Lung (tissue), 16 donors: ENCODE measurements around the gene OR2A12. TPM values are rescaled to one million over a fixed set of nuclear protein-coding genes. Genes with fewer than 3 reads are reported as not detected.
A peak's percentile ranks its signal among the peaks of the same experiment; 100 is the strongest.

Experiments used
- ATAC-seq: fragments of 200-7000 bp; cut with Tn5 transposase; one replicate; pipeline ENCODE4 v1.9.1; 2020; ENCODE audit warnings: moderate number of reproducible peaks; ENCODE audit not compliant: insufficient read depth, low FRiP score
- DNase-seq, 3 donors: peaks; one replicate each; pipeline ENCODE4 v3.0.0-alpha.2; 2013 to 2017
- H3K27ac ChIP-seq, 2 donors: one replicate each; pipeline ENCODE4 v1.5.1; 2013; ENCODE audit warnings: mild to moderate bottlenecking in 2 of 2, moderate library complexity in 2 of 2, control low read depth in 1 of 2, inconsistent platforms in 1 of 2, low read depth in 1 of 2, low read length in 1 of 2
- H3K27me3 ChIP-seq, 3 donors: one replicate each; pipeline ENCODE4 v1.5.1; 2013; ENCODE audit warnings: low read length in 2 of 3; ENCODE audit not compliant: control insufficient read depth in 3 of 3, insufficient read depth in 3 of 3
- H3K36me3 ChIP-seq, 4 donors: one replicate each; pipeline ENCODE4 v1.5.1; 2013; ENCODE audit warnings: low read length in 4 of 4, mild to moderate bottlenecking in 1 of 4, moderate library complexity in 1 of 4; ENCODE audit not compliant: control insufficient read depth in 4 of 4, insufficient read depth in 4 of 4
- H3K4me1 ChIP-seq, 5 donors: one replicate each; pipeline ENCODE4 v1.5.1; 2013; ENCODE audit warnings: low read length in 5 of 5, mild to moderate bottlenecking in 2 of 5, moderate library complexity in 1 of 5; ENCODE audit not compliant: control insufficient read depth in 5 of 5, insufficient read depth in 5 of 5
- H3K4me3 ChIP-seq: one replicate; pipeline ENCODE4 v1.5.1; 2013; ENCODE audit warnings: mild to moderate bottlenecking, control low read depth, moderate library complexity
- H3K9ac ChIP-seq, 2 donors: one replicate each; pipeline ENCODE4 v1.5.1; 2013; ENCODE audit warnings: low read length in 2 of 2, control low read depth in 1 of 2; ENCODE audit not compliant: insufficient read depth in 1 of 2
- H3K9me3 ChIP-seq, 4 donors: one replicate each; pipeline ENCODE4 v1.5.1; 2013; ENCODE audit warnings: low read length in 3 of 4, mild to moderate bottlenecking in 1 of 4, moderate library complexity in 1 of 4; ENCODE audit not compliant: control insufficient read depth in 4 of 4, insufficient read depth in 3 of 4
- CTCF ChIP-seq: IDR thresholded peaks from 2 replicates; pipeline ENCODE4 v1.5.1; 2012; ENCODE audit warnings: mild to moderate bottlenecking; ENCODE audit errors: control extremely low read depth, extremely low read depth
- WGBS, 2 donors: extraction: QIAGEN DNeasy Blood & Tissue Kit; methylation state at CpG; one replicate each; pipeline ENCODE4 v1.1.7; 2013; 5-methylcytosine and 5-hydroxymethylcytosine counted together
- long read RNA-seq, 5 donors: transcript quantifications; one replicate each; lab custom pipeline, GENCODE V29; 2026
- polyA plus RNA-seq, 2 donors: library from polyadenylated mRNA; stranded (reverse); fragments of 200-250 nt; gene quantifications; one replicate each; pipeline ENCODE4 v1.2.1, GENCODE V29; 2013
- total RNA-seq, 2 donors: library from RNA; depleted of rRNA in 1 of 2; stranded (reverse); fragments of >200 nt in 1 of 2; gene quantifications; one replicate each; pipeline ENCODE4 v1.2.1, GENCODE V29; 2014 to 2021
- donor health status: control.
- donor health status: control.
- donor health status: Bipolar disorder and iron deficiency.
- donor health status: healthy.
- donor health status: DM: yes; HTN: yes; CAD: no.

The OR2A12 gene
- total RNA-seq (under 1 TPM in 1 of 2 donors, not detected in 1; 0.06 TPM), polyA plus RNA-seq (not detected)
- long read RNA-seq, donor 1: 0 reads
- long read RNA-seq, donor 2: 0 reads
- long read RNA-seq, donor 3: 0 reads
- long read RNA-seq, donor 4: 0 reads
- long read RNA-seq, donor 5: 0 reads

- Histone ChIP-seq H3K4me1 (peaks cover 0 to 3% (median 0%) of the 10 kb centered on the region in 5 donors), H3K4me3 (no peak within 1 kb of the TSS), H3K27ac (no peak within 1 kb of the TSS), H3K27me3 (peaks cover 0 to 35% (median 0%) of the 10 kb centered on the region in 3 donors), H3K36me3 (no peaks in the 10 kb centered on the region), H3K9ac (no peak within 1 kb of the TSS), H3K9me3 (no peaks in the 10 kb centered on the region)
- 87% methylated on average over 2 of the region's 2 CpGs for WGBS, 2 donors
- DNase-seq (no peak), ATAC-seq (no peak)
- no peak for TF ChIP-seq CTCF
These were observed at the start of gene OR2A12 for GRCh38 chr7:144085978-144086377. Gene OR2A12, plus strand, starts transcription at chr7:144086278. Its CDS starts 8,830 bp downstream, at chr7:144095108.

- DNase-seq: peak in 2 of 3 donors; percentile 40 to 58
- Histone ChIP-seq H3K4me1 (peaks cover 0 to 46% (median 0%) of the 10 kb centered on the region in 5 donors), H3K27ac (no peak overlapping the region), H3K9me3 (no peaks in the 10 kb centered on the region), H3K4me3 (no peak overlapping the region), H3K9ac (no peak overlapping the region), H3K27me3 (no peaks in the 10 kb centered on the region), H3K36me3 (no peaks in the 10 kb centered on the region)
- 0 to 38% methylated on average over 1 of the region's 1 CpG for WGBS, 2 donors
- TF ChIP-seq CTCF: no peak
- no peak for ATAC-seq
These were observed 49.7 kb upstream of the OR2A12 start for GRCh38 chr7:144036302-144036885.

GRCh38 chr7:144037414-144038035 lies 48.6 kb upstream of the OR2A12 start:
- no peaks in the 10 kb centered on the region for H3K27me3 ChIP-seq
- H3K36me3 ChIP-seq: no peaks in the 10 kb centered on the region
- no peak for TF ChIP-seq CTCF
- no peaks in the 10 kb centered on the region for H3K9me3 ChIP-seq
- H3K4me3 ChIP-seq: no peak overlapping the region
- peaks cover 0 to 35% (median 0%) of the 10 kb centered on the region in 5 donors for H3K4me1 ChIP-seq
- DNase-seq (peak; percentile 58 to 88 (median 88)), ATAC-seq (no peak)
- WGBS, 2 donors: 73 to 81% methylated on average over 1 of the region's 1 CpG
- peak overlapping the region in 1 of 2 donors; percentile 5 for H3K27ac ChIP-seq
- no peak overlapping the region for H3K9ac ChIP-seq
